WERI-Rb-1 (cell line): ENCODE data around the gene ANKS6.
A peak's percentile ranks its signal among the peaks of the same experiment; 100 is the strongest.

ENCODE experiments used
- DNase-seq: peaks from one replicate; pipeline ENCODE4 v3.0.0-alpha.2; 2020
- H3K27ac ChIP-seq: fragments of 250-450 bp; sonication (Bioruptor Pico); 2 replicates; pipeline ENCODE4 v1.5.1; 2020; ENCODE audit warnings: mild to moderate bottlenecking, moderate library complexity
- H3K27me3 ChIP-seq: fragments of 250-450 bp; sonication (Bioruptor Pico); 2 replicates; pipeline ENCODE4 v1.5.1; 2021; ENCODE audit warnings: mild to moderate bottlenecking, low read depth, moderate library complexity; ENCODE audit not compliant: insufficient read depth, severe bottlenecking
- H3K36me3 ChIP-seq: fragments of 250-450 bp; sonication (Bioruptor Pico); 2 replicates; pipeline ENCODE4 v1.5.1; 2020; ENCODE audit warnings: mild to moderate bottlenecking, moderate library complexity
- H3K4me3 ChIP-seq: 2 replicates; pipeline ENCODE4 v1.5.1; 2011; ENCODE audit warnings: low read depth, mild to moderate bottlenecking, control low read depth, low read length
- H3K9me3 ChIP-seq: fragments of 250-450 bp; sonication (Bioruptor Pico); 2 replicates; pipeline ENCODE4 v1.5.1; 2021; ENCODE audit warnings: mild to moderate bottlenecking, moderate library complexity; ENCODE audit not compliant: severe bottlenecking
- TF ChIP-seq, protein P1 (sequence below): IDR thresholded peaks from 2 replicates; pipeline ENCODE4 v1.5.1; 2011; ENCODE audit warnings: low read depth, mild to moderate bottlenecking, control low read depth, inconsistent platforms, low read length

Gene ANKS6

DNA sequence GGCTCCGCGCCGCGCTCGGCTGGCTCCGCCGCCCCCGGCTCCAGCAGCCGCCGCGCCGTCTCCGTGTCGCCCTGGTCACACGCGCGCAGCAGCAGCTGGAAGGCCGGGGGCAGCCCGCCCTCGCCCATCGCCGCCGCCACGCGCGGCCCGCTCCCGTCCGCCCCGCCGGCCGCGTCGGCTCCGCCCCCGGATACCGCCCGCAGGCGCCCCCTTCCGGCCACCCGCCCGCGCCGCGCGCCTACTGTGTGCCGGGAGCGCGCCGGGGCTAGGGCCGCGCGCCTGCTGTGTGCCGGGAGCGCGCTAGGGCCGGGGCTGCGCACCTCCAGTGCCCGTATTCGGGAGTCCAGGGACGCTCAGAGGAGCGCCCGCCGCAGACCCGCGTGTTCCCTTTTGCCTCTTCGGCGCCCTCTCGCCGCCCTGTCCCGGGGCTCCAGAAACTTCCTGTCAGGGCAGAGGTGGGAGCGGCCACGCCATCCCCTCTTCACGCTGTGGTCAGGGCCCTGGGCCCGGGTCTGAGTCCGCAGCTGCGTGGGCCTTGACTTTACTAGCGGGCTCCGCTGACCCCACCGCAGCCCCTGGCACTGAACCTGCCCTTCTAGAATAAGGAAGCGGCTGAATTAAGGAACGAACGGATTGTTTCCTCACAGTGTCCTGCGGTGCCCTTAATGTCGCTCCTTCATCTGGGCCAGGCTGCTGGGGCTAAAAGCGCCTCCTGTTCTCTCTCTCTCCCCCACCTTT is at the start of gene ANKS6:
TSS of gene ANKS6 (minus strand) at position 192 of the 738 bp plus-strand sequence. CDS start at position 128, 64 bp downstream.
- Histone ChIP-seq H3K27me3 (no peaks in the 10 kb centered on the region), H3K36me3 (peaks cover 4% of the 10 kb centered on the region; the same call in 1 of the 2 replicates), H3K4me3 (peak within 1 kb of the TSS; percentile 70), H3K27ac (peak within 1 kb of the TSS; percentile 52), H3K9me3 (peaks cover 9% of the 10 kb centered on the region)
- TF ChIP-seq, protein P1, sequence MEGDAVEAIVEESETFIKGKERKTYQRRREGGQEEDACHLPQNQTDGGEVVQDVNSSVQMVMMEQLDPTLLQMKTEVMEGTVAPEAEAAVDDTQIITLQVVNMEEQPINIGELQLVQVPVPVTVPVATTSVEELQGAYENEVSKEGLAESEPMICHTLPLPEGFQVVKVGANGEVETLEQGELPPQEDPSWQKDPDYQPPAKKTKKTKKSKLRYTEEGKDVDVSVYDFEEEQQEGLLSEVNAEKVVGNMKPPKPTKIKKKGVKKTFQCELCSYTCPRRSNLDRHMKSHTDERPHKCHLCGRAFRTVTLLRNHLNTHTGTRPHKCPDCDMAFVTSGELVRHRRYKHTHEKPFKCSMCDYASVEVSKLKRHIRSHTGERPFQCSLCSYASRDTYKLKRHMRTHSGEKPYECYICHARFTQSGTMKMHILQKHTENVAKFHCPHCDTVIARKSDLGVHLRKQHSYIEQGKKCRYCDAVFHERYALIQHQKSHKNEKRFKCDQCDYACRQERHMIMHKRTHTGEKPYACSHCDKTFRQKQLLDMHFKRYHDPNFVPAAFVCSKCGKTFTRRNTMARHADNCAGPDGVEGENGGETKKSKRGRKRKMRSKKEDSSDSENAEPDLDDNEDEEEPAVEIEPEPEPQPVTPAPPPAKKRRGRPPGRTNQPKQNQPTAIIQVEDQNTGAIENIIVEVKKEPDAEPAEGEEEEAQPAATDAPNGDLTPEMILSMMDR, result peak; percentile 53
- peak; percentile 85 for DNase-seq

DNA sequence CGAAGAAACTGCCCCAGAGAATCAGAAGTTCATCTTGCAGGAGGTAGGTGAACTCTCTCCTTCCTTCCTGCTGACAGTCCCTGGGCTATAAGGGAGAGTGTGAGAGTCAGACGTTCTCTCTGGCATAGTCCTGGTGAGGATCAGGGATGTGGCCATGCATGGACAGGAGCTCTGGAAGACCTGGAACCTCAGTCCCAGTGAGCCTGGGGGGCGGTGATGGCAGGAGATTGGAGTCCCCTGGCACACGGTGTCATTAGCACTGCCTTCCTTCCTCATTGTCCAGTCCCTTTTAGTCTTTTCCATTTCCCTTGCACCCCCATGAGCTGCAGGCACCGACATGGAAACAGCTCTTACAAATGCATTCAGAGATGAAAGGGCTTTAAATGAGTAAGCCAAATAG is 49.7 kb upstream of the ANKS6 start:
- Histone ChIP-seq H3K4me3 (no peak overlapping the region), H3K27ac (no peak overlapping the region), H3K36me3 (peaks cover 11% of the 10 kb centered on the region; the same call in 1 of the 2 replicates), H3K27me3 (no peaks in the 10 kb centered on the region), H3K9me3 (no peaks in the 10 kb centered on the region)
- TF ChIP-seq, protein P1, result no peak
- no peak for DNase-seq

DNA sequence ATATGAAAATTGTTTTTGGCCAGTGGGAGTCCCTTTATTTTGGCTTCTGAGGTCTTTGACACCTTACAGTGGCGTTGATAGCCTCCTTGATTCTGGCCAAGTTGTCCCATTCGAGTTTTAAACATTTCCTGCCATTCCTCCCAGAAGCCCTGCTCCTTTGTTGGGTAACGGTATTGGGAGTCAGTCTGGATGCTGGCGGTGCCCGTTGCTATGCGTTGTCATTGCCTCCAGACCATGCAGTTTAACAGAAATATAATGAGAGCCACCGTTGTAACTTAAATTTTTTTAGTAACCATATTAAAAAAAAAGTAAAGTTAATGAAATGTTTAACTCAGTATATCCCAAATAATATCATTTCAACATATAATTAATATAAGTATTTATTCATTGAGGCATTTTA is 46.2 kb upstream of the ANKS6 start:
- H3K36me3 ChIP-seq, result peaks cover 34% of the 10 kb centered on the region
- no peak for DNase-seq
- H3K27ac ChIP-seq, result no peak overlapping the region
- no peaks in the 10 kb centered on the region for H3K9me3 ChIP-seq
- no peak overlapping the region for H3K4me3 ChIP-seq
- no peaks in the 10 kb centered on the region for H3K27me3 ChIP-seq
- TF ChIP-seq, protein P1, result no peak

DNA sequence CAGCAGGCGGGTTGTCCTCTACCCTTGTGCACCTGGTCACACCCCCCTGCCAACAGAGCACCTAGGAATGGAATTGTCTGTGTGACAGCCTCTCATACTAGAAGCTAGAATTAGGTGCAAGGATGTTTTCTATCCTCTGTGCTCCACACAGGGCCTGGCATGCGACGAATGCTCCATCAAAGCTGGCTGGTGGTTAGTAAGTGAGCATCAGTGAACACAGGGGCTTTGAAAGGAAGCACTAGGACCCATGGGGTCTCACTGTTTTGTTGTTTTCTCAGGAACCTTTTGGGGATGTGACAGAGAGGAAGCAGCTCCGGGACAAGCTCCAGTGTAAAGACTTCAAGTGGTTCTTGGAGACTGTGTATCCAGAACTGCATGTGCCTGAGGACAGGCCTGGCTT is 43.4 kb upstream of the ANKS6 start:
- H3K4me3 ChIP-seq, result no peak overlapping the region
- DNase-seq, result no peak
- H3K27me3 ChIP-seq, result no peaks in the 10 kb centered on the region
- H3K27ac ChIP-seq, result no peak overlapping the region
- TF ChIP-seq, protein P1, result no peak
- no peaks in the 10 kb centered on the region for H3K9me3 ChIP-seq
- H3K36me3 ChIP-seq, result peaks cover 51% of the 10 kb centered on the region

DNA sequence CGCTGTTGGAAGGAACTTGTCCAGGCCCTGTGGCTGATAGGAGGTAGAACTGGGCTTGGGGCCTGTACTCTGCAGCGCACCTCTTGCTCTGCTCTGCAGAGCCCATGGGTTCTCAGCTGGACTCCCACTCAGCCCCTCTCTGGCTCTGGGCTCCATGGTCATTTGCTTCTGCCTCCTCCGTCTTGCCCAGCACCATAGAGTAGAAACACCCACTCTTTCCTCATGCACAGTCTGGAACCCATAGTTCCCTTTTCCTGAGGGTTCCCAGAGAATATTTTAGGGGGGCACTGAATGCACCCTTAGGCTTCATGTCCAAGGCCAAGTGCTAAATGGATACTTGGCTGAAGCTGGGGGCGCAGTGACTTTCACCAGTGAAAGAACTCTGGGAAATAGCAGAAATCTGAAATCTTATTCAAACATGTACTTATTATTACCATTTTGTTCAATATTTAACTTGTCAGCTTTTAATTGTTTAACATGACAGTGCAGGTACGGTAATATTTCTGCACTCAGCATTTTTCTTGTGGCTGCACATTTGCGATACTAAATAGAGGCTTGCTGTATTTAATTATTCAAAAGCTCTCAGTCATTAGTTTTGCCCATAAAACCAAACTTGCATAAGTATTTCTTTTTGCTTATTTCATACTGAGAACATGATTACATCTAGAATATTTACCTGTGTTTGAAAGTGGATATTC is 42.7 kb upstream of the ANKS6 start:
- Histone ChIP-seq H3K9me3 (no peaks in the 10 kb centered on the region), H3K36me3 (peaks cover 48% of the 10 kb centered on the region), H3K4me3 (no peak overlapping the region), H3K27ac (no peak overlapping the region), H3K27me3 (no peaks in the 10 kb centered on the region)
- no peak for DNase-seq
- TF ChIP-seq, protein P1, result no peak
